Jurkat, Clone E6-1 (cell line): ENCODE measurements around the gene PCDHB6.
"Not testable (repeated sequence)": the region's sequence is repeated elsewhere in the genome, so short reads cannot be mapped to it uniquely, and the experiment has no call there.

ENCODE experiments used
- DNase-seq: peaks from one replicate; pipeline ENCODE4 v3.0.0-alpha.2; 2011; ENCODE audit warnings: low read depth, low spot score
- H3K4me3 ChIP-seq: 2 replicates; pipeline ENCODE4 v1.5.1; 2011; ENCODE audit warnings: mild to moderate bottlenecking, low read length, control low read depth, moderate library complexity

Gene PCDHB6

DNA sequence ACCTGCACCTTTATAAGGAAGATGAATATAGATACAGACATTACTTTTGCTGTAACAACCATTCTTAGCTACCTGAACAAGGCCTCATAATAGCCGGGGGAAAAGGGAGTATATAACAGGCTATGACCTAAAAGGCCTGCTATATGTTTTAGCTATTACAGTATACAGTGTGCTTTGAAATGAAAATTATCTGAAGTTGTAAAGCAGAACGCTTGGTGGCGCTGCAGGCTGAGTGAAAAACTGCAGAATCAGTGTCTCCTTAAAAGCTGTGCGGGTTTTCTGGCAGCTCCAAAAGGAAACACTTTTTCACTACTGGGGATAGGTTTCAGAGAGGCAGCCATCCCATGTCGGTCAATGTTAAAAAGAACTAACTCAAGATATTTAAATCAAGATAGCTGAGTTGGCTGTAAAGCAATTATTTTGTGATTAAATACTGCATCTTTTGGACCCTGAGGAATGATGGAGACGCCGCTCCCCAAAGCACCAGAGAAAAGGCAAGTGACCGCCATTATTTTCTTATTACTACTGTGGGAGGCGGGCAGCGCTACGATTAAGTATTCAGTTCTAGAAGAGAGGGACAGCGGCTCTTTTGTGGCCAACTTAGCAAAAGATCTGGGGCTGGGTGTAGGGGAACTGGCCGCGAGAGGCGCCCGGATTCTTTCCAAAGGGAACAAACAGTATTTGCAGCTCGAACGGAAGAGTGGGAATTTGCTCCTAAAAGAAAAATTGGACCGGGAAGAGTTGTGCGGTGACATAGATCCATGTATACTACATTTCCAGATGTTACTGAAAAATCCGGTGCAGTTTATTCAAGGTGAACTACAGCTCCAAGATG is 5.9 kb downstream of the PCDHB6 start:
- DNase-seq, result no peak
- no peak overlapping the region for H3K4me3 ChIP-seq

DNA sequence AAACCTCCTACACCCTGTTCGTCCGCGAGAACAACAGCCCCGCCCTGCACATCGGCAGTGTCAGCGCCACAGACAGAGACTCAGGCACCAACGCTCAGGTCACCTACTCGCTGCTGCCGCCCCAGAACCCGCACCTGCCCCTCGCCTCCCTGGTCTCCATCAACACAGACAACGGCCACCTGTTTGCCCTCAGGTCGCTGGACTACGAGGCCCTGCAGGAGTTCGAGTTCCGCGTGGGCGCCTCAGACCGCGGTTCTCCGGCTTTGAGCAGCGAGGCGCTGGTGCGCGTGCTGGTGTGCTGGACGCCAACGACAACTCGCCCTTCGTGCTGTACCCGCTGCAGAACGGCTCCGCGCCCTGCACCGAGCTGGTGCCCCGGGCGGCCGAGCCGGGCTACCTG is 7.5 kb downstream of the PCDHB6 start:
- not testable (repeated sequence) for H3K4me3 ChIP-seq, DNase-seq

- H3K4me3 ChIP-seq, DNase-seq: not testable (repeated sequence)
These were observed 8.0 kb downstream of the PCDHB6 start for GRCh38 chr5:141157901-141158300.

GRCh38 chr5:141172381-141173204 is 22.7 kb downstream of the PCDHB6 start, which contains the start of gene PCDHB7:
Gene PCDHB7, plus strand, starts transcription at chr5:141172644. Its CDS starts 192 bp downstream, at chr5:141172836.
- H3K4me3 ChIP-seq, result no peak within 1 kb of the TSS
- DNase-seq, result peak; percentile 29

DNA sequence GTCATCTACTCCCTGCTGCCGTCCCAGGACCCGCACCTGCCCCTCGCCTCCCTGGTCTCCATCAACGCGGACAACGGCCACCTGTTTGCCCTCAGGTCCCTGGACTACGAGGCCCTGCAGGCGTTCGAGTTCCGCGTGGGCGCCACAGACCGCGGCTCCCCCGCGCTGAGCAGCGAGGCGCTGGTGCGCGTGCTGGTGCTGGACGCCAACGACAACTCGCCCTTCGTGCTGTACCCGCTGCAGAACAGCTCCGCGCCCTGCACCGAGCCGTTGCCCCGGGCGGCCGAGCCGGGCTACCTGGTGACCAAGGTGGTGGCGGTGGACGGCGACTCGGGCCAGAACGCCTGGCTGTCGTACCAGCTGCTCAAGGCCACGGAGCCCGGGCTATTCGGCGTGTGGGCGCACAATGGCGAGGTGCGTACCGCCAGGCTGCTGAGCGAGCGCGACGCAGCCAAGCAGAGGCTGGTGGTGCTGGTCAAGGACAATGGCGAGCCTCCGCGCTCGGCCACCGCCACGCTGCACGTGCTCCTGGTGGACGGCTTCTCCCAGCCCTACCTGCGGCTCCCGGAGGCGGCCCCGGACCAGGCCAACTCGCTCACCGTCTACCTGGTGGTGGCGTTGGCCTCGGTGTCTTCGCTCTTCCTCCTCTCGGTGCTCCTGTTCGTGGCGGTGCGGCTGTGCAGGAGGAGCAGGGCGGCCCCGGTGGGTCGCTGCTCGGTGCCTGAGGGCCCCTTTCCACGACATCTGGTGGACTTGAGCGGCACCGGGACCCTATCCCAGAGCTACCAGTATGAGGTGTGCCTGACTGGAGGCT is 24.6 kb downstream of the PCDHB6 start:
- H3K4me3 ChIP-seq, DNase-seq: not testable (repeated sequence)

DNA sequence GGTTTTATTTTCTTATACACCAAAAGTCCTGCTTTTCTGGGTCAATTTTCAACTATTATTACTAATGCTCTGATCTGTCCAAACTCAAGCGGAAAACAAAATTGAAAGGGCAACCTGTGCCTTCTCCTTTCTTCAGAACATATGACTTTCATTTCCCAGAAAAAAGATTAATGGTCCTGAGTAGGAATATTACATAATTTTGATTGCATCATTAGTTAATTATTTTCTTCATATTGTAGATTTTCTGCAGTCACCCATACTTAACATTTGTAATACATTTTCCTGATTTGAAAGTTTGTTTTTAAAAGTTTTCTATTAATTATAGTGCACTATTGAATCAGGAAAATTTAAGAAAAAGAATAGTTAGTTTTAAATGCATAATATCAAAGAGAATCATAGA is 26.1 kb downstream of the PCDHB6 start:
- no peak for DNase-seq
- H3K4me3 ChIP-seq, result no peak overlapping the region

DNA sequence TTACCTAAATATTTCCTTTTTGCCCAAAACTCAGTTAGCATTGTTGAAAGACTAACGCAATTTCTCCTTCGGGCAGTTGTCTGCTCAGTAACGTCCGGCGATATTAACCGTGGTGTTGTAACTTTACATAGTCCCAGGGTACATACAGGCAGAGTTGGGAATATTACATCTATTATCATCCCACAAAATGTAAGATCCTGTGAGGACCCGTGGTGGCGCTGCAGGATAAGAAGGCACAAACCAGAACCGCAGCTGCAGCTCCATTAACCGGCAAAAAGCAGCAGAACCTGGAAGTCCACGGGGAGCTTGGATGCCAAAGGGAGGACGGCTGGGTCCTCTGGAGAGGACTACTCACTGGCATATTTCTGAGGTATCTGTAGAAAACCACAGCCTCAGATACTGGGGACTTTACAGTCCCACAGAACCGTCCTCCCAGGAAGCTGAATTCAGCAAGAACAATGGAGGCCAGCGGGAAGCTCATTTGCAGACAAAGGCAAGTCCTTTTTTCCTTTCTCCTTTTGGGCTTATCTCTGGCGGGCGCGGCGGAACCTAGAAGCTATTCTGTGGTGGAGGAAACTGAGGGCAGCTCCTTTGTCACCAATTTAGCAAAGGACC is 27.8 kb downstream of the PCDHB6 start, which contains the start of gene PCDHB8:
PCDHB8 (plus strand) TSS at position 214 of the 615 bp plus-strand sequence; CDS start at position 459, 245 bp downstream.
- not testable (repeated sequence) for DNase-seq, H3K4me3 ChIP-seq

GRCh38 chr5:141179371-141179770 is 29.5 kb downstream of the PCDHB6 start:
- DNase-seq, H3K4me3 ChIP-seq: not testable (repeated sequence)

- DNase-seq, H3K4me3 ChIP-seq: not testable (repeated sequence)
These were observed 30.0 kb downstream of the PCDHB6 start for GRCh38 chr5:141179876-141180275.

GRCh38 chr5:141180313-141180712 is 30.5 kb downstream of the PCDHB6 start:
- no peak for DNase-seq
- H3K4me3 ChIP-seq, result no peak overlapping the region

DNA sequence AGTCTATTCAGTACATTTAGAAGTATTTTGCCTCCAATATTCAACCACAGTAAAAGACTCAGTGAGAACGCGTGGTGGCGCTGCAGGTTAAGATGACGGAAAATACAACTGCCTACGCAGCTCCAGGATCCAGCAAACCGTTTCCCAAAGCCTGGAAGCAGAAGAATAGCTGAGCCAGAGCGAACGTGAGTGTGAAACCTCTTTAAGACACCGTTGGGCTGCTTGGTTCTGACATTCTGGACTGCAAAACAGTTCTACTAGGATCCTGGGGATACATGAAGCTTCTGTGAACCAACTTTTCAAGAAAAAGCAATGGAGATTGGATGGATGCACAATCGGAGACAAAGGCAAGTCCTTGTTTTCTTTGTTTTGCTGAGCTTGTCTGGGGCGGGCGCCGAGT is 32.4 kb downstream of the PCDHB6 start, which contains the start of gene PCDHB16:
PCDHB16 (plus strand) TSS at position 140 of the 400 bp plus-strand sequence; CDS start at position 313, 173 bp downstream.
- no peak within 1 kb of the TSS for H3K4me3 ChIP-seq

DNA sequence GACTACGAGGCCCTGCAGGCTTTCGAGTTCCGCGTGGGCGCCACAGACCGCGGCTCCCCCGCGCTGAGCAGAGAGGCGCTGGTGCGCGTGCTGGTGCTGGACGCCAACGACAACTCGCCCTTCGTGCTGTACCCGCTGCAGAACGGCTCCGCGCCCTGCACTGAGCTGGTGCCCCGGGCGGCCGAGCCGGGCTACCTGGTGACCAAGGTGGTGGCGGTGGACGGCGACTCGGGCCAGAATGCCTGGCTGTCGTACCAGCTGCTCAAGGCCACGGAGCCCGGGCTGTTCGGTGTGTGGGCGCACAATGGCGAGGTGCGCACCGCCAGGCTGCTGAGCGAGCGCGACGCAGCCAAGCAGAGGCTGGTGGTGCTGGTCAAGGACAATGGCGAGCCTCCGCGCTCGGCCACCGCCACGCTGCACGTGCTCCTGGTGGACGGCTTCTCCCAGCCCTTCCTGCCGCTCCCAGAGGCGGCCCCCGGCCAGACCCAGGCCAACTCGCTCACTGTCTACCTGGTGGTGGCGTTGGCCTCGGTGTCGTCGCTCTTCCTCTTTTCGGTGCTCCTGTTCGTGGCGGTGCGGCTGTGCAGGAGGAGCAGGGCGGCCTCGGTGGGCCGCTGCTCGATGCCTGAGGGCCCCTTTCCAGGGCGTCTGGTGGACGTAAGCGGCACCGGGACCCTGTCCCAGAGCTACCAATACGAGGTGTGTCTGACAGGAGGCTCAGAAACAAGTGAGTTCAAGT is 34.4 kb downstream of the PCDHB6 start:
- H3K4me3 ChIP-seq, DNase-seq: not testable (repeated sequence)

More for the DNA sequence above, 32.4 kb downstream of the PCDHB6 start, which contains the start of gene PCDHB16:
- peak; percentile 7 for DNase-seq

- peak within 1 kb of the TSS; percentile 31 for H3K4me3 ChIP-seq
- peak; percentile 24 for DNase-seq
These were observed 37.1 kb downstream of the PCDHB6 start, which contains the start of gene PCDHB9 for GRCh38 chr5:141186897-141187512. Gene PCDHB9, plus strand, starts transcription at chr5:141187161. Its CDS starts 158 bp downstream, at chr5:141187319.

GRCh38 chr5:141188682-141189081 is 38.8 kb downstream of the PCDHB6 start:
- H3K4me3 ChIP-seq, DNase-seq: not testable (repeated sequence)

GRCh38 chr5:141189131-141189530 is 39.3 kb downstream of the PCDHB6 start:
- not testable (repeated sequence) for DNase-seq, H3K4me3 ChIP-seq

DNA sequence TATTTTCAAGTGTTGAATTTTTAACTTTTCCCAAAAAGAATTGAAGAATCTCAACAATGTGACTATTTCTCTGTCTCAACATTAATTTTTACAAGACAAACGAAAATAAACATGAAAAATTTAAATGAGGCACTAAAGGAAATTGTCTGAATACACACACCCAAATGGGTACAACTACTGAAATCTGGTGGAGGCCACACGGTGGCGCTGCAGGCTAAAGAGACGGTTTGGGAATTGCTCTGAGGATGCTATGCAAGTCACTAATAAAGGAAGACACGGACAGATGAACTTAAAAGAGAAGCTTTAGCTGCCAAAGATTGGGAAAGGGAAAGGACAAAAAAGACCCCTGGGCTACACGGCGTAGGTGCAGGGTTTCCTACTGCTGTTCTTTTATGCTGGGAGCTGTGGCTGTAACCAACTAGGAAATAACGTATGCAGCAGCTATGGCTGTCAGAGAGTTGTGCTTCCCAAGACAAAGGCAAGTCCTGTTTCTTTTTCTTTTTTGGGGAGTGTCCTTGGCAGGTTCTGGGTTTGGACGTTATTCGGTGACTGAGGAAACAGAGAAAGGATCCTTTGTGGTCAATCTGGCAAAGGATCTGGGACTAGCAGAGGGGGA is 42.4 kb downstream of the PCDHB6 start, which contains the start of gene PCDHB10:
PCDHB10 (plus strand) TSS at position 244 of the 616 bp plus-strand sequence; CDS start at position 444, 200 bp downstream.
- peak; percentile 17 for DNase-seq
- no peak within 1 kb of the TSS for H3K4me3 ChIP-seq

- H3K4me3 ChIP-seq, DNase-seq: not testable (repeated sequence)
These were observed 44.5 kb downstream of the PCDHB6 start for GRCh38 chr5:141194332-141194731.
